B cell (primary cell): ENCODE measurements around the gene GPRASP3. TPM values are rescaled to one million over a fixed set of nuclear protein-coding genes. Genes with fewer than 3 reads are reported as not detected.
"Not testable (repeated sequence)": the region's sequence is repeated elsewhere in the genome, so short reads cannot be mapped to it uniquely, and the experiment has no call there.

Source experiments
- ATAC-seq: fragments of 200-7000 bp; cut with Tn5 transposase; one replicate; pipeline ENCODE4 v1.10.0; 2021; ENCODE audit warnings: low read depth, mild to moderate bottlenecking, moderate number of reproducible peaks, moderate library complexity
- CTCF ChIA-PET: fragments of 350-600 bp; sonication (Branson Sonifier 250); formaldehyde crosslinking; loops from one replicate; lab custom pipeline; 2021; ENCODE audit warnings: antibody characterized with exemption, inconsistent platforms; lab: Charles Lee
- POLR2A ChIA-PET: fragments of 350-600 bp; sonication (Branson Sonifier 250); formaldehyde crosslinking; loops from one replicate; lab custom pipeline; 2021; ENCODE audit warnings: antibody characterized with exemption; lab: Charles Lee
- DNase-seq: peaks from one replicate; pipeline ENCODE4 v3.0.0; 2013
- H2AFZ ChIP-seq: 2 replicates; pipeline ENCODE4 v1.6.1; 2012; ENCODE audit warnings: mild to moderate bottlenecking, low read depth, low read length; ENCODE audit not compliant: insufficient read depth, poor library complexity, severe bottlenecking
- H3K27ac ChIP-seq, 2 donors: 1 replicate in 1 of 2; 2 replicates in 1 of 2; pipeline ENCODE4 v1.5.1; 2012 to 2013; ENCODE audit warnings: low read length in 2 of 2, mild to moderate bottlenecking in 2 of 2, moderate library complexity in 1 of 2
- H3K27me3 ChIP-seq, 4 experiments: fragments of 200-600 bp in 1 of 4; sonication (generic) in 1 of 4; replicated peaks in 1 of 4; 1 replicate in 2 of 4; 2 replicates in 2 of 4; pipeline versions ENCODE4 v1.6.1 to v1.7.0; 2013 to 2016; ENCODE audit warnings: low read length in 3 of 4, mild to moderate bottlenecking in 2 of 4, mixed read lengths in 1 of 4, moderate library complexity in 1 of 4; ENCODE audit not compliant: insufficient read depth in 4 of 4, control insufficient read depth in 3 of 4; ENCODE audit errors: control extremely low read depth in 1 of 4
- H3K36me3 ChIP-seq, 2 experiments: replicated peaks in 1 of 2; 1 replicate in 1 of 2; 2 replicates in 1 of 2; pipeline versions ENCODE4 v1.6.1 to v1.7.1; 2013; ENCODE audit warnings: low read length in 1 of 2; ENCODE audit not compliant: insufficient read depth in 2 of 2, control insufficient read depth in 1 of 2; ENCODE audit errors: control extremely low read depth in 1 of 2, extremely low read depth in 1 of 2
- H3K4me1 ChIP-seq, 2 donors: fragments of 200-600 bp in 1 of 2; sonication (generic) in 1 of 2; 1 replicate in 1 of 2; 2 replicates in 1 of 2; pipeline versions ENCODE4 v1.5.1 to v1.6.1; 2013 to 2017; ENCODE audit warnings: low read length in 2 of 2; ENCODE audit not compliant: control insufficient read depth in 2 of 2, insufficient read depth in 2 of 2
- H3K4me2 ChIP-seq: replicated peaks from 2 replicates; pipeline ENCODE3; 2012; ENCODE audit warnings: mild to moderate bottlenecking, low read depth, low read length; ENCODE audit not compliant: poor library complexity, severe bottlenecking
- H3K4me3 ChIP-seq, 5 experiments: fragments of 200-600 bp in 1 of 5; sonication (generic) in 1 of 5; 1 replicate in 3 of 5; 2 replicates in 2 of 5; pipeline versions ENCODE4 v1.5.1 to v1.7.0; 2011 to 2016; ENCODE audit warnings: low read length in 4 of 5, mild to moderate bottlenecking in 4 of 5, low read depth in 2 of 5, control low read depth in 1 of 5, moderate library complexity in 1 of 5; ENCODE audit not compliant: insufficient read depth in 1 of 5; ENCODE audit errors: control extremely low read depth in 1 of 5, extremely low read depth in 1 of 5
- H3K79me2 ChIP-seq: fragments of 200-600 bp; sonication (generic); one replicate; pipeline ENCODE4 v1.6.0; 2016; ENCODE audit warnings: low read length; ENCODE audit not compliant: control insufficient read depth, insufficient read depth
- H3K9ac ChIP-seq: fragments of 200-600 bp; sonication (generic); 2 replicates; pipeline ENCODE4 v1.6.1; 2017; ENCODE audit warnings: mild to moderate bottlenecking, low read length, moderate library complexity
- H3K9me3 ChIP-seq, 3 donors: one replicate each; pipeline versions ENCODE4 v1.6.1 to v1.7.1; 2013; ENCODE audit warnings: low read length in 2 of 3; ENCODE audit not compliant: control insufficient read depth in 2 of 3, insufficient read depth in 1 of 3; ENCODE audit errors: control extremely low read depth in 1 of 3
- H4K20me1 ChIP-seq: 2 replicates; pipeline ENCODE4 v1.6.0; 2012; ENCODE audit warnings: mild to moderate bottlenecking, low read length; ENCODE audit not compliant: insufficient read depth, control insufficient read depth, poor library complexity, severe bottlenecking
- H3K27ac Mint-ChIP-seq: one replicate; pipeline ENCODE4 v1.8.0; 2021; ENCODE audit warnings: mixed read lengths
- H3K27me3 Mint-ChIP-seq: one replicate; pipeline ENCODE4 v1.8.0; 2021; ENCODE audit warnings: mixed read lengths
- H3K4me1 Mint-ChIP-seq: one replicate; pipeline ENCODE4 v1.8.0; 2021; ENCODE audit warnings: mixed read lengths
- H3K4me3 Mint-ChIP-seq: one replicate; pipeline ENCODE4 v1.8.0; 2021; ENCODE audit warnings: mixed read lengths
- H3K9me3 Mint-ChIP-seq: one replicate; pipeline ENCODE4 v1.8.0; 2022; ENCODE audit warnings: mixed read lengths; ENCODE audit not compliant: insufficient read depth
- EZH2 ChIP-seq: IDR thresholded peaks from 2 replicates; pipeline ENCODE4 v1.6.1; 2012; ENCODE audit warnings: borderline replicate concordance, low read depth, mild to moderate bottlenecking, moderate library complexity, low read length; ENCODE audit not compliant: insufficient read depth, poor library complexity, severe bottlenecking
- WGBS: methylation state at CpG from one replicate; pipeline ENCODE4 v1.1.5; 2013; ENCODE audit warnings: missing lambda C conversion rate; ENCODE audit not compliant: insufficient coverage; 5-methylcytosine and 5-hydroxymethylcytosine counted together
- intact Hi-C: fragments of 100-400 bp; cut with micrococcal nuclease; formaldehyde crosslinking; loops from one replicate; pipeline ENCODE4 v1.10.0; 2022
- polyA plus RNA-seq: library from polyadenylated mRNA; depleted of rRNA; stranded (reverse); fragments of >200 nt; gene quantifications from 2 replicates; pipeline ENCODE4 v1.2.3, GENCODE V29; 2012
- total RNA-seq, 2 donors: library from RNA; stranded (reverse); fragments of 120-200 nt in 1 of 2; gene quantifications; 1 replicate in 1 of 2; 2 replicates in 1 of 2; pipeline versions ENCODE4 v1.2.3 to v1.2.4, GENCODE V29; 2013 to 2022
- TF ChIP-seq, protein P1 (sequence below): fragments of 200-600 bp; IDR thresholded peaks from one replicate; pipeline ENCODE4 v1.8.0; 2022; ENCODE audit warnings: antibody characterized with exemption, mild to moderate bottlenecking

Gene GPRASP3
- total and polyA plus RNA-seq, 2 donors (not counting 1 experiment from before 2014, with no cell fraction given), result 0.28 to 0.89 TPM

DNA sequence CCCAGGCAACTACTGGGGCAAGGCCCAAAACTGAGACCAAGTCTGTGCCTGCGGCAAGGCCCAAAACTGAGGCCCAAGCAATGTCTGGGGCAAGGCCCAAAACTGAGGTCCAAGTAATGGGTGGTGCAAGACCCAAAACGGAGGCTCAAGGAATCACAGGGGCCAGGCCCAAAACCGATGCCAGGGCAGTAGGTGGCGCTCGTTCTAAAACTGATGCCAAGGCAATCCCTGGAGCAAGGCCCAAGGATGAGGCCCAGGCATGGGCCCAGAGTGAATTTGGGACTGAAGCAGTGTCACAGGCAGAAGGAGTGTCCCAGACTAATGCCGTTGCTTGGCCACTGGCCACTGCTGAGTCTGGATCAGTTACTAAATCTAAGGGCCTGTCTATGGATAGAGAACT lies 5.5 kb upstream of the GPRASP3 start:
- Histone ChIP-seq H3K4me1 (peaks cover 0 to 13% of the 10 kb centered on the region in 2 donors), H3K9me3 (no peaks in the 10 kb centered on the region), H3K27ac (no peak overlapping the region), H3K36me3 (no peaks in the 10 kb centered on the region), H3K27me3 (peaks cover 0 to 16% (median 3%) of the 10 kb centered on the region in 4 experiments), H4K20me1 (no peaks in the 10 kb centered on the region), H3K9ac (no peak overlapping the region), H2AFZ (no peak overlapping the region), H3K4me2 (no peak overlapping the region), H3K4me3 (no peak overlapping the region), H3K79me2 (no peaks in the 10 kb centered on the region)
- no peak for DNase-seq
- ATAC-seq, result no peak
- ChIA-PET POLR2A (no interaction called here), CTCF (no interaction called here)
- Mint-ChIP-seq H3K9me3 (no peaks in the 10 kb centered on the region), H3K4me1 (peaks cover 12% of the 10 kb centered on the region), H3K27me3 (peaks cover 16% of the 10 kb centered on the region), H3K27ac (no peak overlapping the region), H3K4me3 (no peak overlapping the region)
- TF ChIP-seq, protein P1, sequence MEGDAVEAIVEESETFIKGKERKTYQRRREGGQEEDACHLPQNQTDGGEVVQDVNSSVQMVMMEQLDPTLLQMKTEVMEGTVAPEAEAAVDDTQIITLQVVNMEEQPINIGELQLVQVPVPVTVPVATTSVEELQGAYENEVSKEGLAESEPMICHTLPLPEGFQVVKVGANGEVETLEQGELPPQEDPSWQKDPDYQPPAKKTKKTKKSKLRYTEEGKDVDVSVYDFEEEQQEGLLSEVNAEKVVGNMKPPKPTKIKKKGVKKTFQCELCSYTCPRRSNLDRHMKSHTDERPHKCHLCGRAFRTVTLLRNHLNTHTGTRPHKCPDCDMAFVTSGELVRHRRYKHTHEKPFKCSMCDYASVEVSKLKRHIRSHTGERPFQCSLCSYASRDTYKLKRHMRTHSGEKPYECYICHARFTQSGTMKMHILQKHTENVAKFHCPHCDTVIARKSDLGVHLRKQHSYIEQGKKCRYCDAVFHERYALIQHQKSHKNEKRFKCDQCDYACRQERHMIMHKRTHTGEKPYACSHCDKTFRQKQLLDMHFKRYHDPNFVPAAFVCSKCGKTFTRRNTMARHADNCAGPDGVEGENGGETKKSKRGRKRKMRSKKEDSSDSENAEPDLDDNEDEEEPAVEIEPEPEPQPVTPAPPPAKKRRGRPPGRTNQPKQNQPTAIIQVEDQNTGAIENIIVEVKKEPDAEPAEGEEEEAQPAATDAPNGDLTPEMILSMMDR, result no peak
- TF ChIP-seq EZH2, result no peak
- intact Hi-C loops, result no loop called here
- WGBS, result 98% methylated on average over 5 of the region's 6 CpGs

DNA sequence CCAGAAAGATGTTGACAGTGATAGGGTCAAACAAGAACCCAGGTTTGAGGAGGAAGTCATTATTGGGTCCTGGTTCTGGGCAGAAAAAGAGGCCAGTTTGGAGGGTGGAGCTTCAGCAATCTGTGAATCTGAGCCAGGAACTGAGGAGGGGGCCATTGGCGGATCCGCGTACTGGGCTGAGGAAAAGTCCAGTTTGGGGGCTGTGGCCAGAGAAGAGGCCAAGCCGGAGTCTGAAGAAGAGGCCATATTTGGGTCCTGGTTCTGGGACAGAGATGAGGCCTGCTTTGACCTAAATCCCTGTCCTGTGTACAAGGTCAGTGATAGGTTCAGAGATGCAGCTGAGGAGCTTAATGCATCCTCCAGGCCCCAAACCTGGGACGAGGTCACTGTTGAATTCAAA lies 4.6 kb upstream of the GPRASP3 start:
- Histone ChIP-seq H3K27me3 (peaks cover 0 to 16% (median 3%) of the 10 kb centered on the region in 4 experiments), H3K9ac (no peak overlapping the region), H3K4me2 (no peak overlapping the region), H3K9me3 (no peaks in the 10 kb centered on the region), H3K4me1 (peaks cover 0 to 21% of the 10 kb centered on the region in 2 donors), H3K36me3 (no peaks in the 10 kb centered on the region), H3K79me2 (no peaks in the 10 kb centered on the region), H4K20me1 (no peaks in the 10 kb centered on the region), H3K4me3 (no peak overlapping the region), H3K27ac (no peak overlapping the region), H2AFZ (no peak overlapping the region)
- WGBS, result 95% methylated on average over 5 of the region's 5 CpGs
- TF ChIP-seq, protein P1, result no peak
- H3K4me3 Mint-ChIP-seq, result no peak overlapping the region
- CTCF ChIA-PET, result no interaction called here
- no peaks in the 10 kb centered on the region for H3K9me3 Mint-ChIP-seq
- peaks cover 20% of the 10 kb centered on the region for H3K4me1 Mint-ChIP-seq
- DNase-seq, result no peak
- intact Hi-C loops, result no loop called here
- ATAC-seq, result no peak
- POLR2A ChIA-PET, result no interaction called here
- peaks cover 13% of the 10 kb centered on the region for H3K27me3 Mint-ChIP-seq
- no peak overlapping the region for H3K27ac Mint-ChIP-seq

DNA sequence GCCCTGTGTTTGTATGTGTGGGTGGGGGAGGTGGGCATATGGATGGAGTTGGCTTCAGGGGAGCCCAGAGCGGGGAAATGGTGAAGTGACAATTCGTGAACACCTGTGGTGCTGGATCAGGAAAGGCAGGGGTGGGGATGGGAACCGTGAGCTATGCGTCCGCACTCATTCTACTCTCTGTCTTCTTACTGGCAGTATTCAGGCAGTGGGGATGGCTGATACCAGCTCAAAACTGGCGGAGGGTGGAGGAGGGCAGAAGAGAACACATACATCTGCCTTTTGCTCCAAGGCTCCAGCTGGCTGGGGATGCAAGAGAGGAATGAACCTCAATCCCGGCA lies 595 bp downstream of the GPRASP3 start:
- H3K36me3 ChIP-seq, intact Hi-C loops, H3K27ac Mint-ChIP-seq, H3K27ac ChIP-seq, H4K20me1 ChIP-seq, H3K27me3 Mint-ChIP-seq, H3K4me1 ChIP-seq, CTCF ChIA-PET, POLR2A ChIA-PET, ATAC-seq, H3K9me3 ChIP-seq, H3K79me2 ChIP-seq, DNase-seq, H3K9me3 Mint-ChIP-seq, H3K9ac ChIP-seq, H3K27me3 ChIP-seq: not testable (repeated sequence)
- Histone ChIP-seq H3K4me2 (peak overlapping the region; percentile 65), H2AFZ (peak overlapping the region; percentile 73), H3K4me3 (peak overlapping the region in 1 of 5 experiments; percentile 39)
- peaks cover 10% of the 10 kb centered on the region for H3K4me1 Mint-ChIP-seq
- WGBS, result no CpG with 5 or more reads among the region's 7 CpGs
- peak overlapping the region; percentile 87 for H3K4me3 Mint-ChIP-seq
